ENCODE measurements around the gene SEMA4B.
"Not testable (repeated sequence)": the region's sequence is repeated elsewhere in the genome, so short reads cannot be mapped to it uniquely, and the experiment has no call there.

Gene SEMA4B

GRCh38 chr15:90160781-90161727 is 40.1 kb upstream of the SEMA4B start:
- no peaks in the 10 kb centered on the region for H3K9me2 ChIP-seq (replicated peaks; ENCODE audit: insufficient read depth, low read length)
- H3K4me3 ChIP-seq (ENCODE audit: insufficient read depth, low read length, poor library complexity, severe bottlenecking), result no peak overlapping the region
- H3K27me3 ChIP-seq (ENCODE audit: low read length), result no peaks in the 10 kb centered on the region
- no peaks in the 10 kb centered on the region for H3K9me3 ChIP-seq (ENCODE audit: insufficient read depth, low read length)
- TF ChIP-seq CTCF (IDR thresholded peaks at IDR 0.05; ENCODE audit: insufficient read depth, low read length, poor library complexity, severe bottlenecking), result no peak
- TF ChIP-seq EZH2phosphoT487 (conservative IDR thresholded peaks at IDR 0.05; ENCODE audit: low read length), result no peak
- no peaks in the 10 kb centered on the region for H4K20me1 ChIP-seq (ENCODE audit: low read depth, low read length)
- no peaks in the 10 kb centered on the region for H3K36me3 ChIP-seq (ENCODE audit: low read length)
- no peak overlapping the region for H2AFZ ChIP-seq (ENCODE audit: low read depth, low read length, severe bottlenecking)
- no peaks in the 10 kb centered on the region for H3K79me2 ChIP-seq (ENCODE audit: insufficient read depth, low read length)
- H3K4me2 ChIP-seq (ENCODE audit: low read depth, low read length, poor library complexity, severe bottlenecking), result no peak overlapping the region
- no peak overlapping the region for H3K27ac ChIP-seq (ENCODE audit: low read depth, low read length)
- H3F3A ChIP-seq (ENCODE audit: insufficient read depth), result no peaks in the 10 kb centered on the region
- no peak overlapping the region for H3K9ac ChIP-seq (ENCODE audit: low read length)

DNA sequence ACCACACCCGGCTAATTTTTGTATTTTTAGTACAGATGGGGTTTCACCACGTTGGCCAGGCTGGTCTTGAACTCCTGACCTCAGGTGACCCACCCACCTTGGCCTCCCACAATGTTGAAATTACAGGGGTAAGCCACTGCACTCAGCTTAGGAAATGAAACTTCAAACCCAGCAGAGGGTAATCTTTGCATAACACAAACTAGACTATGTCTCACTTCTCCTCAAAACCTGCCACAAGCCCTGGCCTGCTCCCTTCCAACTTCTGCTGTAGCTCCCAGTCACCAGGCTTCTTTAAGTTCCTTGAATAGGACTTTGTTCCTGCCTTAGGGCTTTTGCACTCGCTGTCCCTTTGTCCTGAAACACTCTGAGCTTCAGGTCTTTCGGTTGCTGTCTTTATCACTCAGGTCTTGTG is 39.2 kb upstream of the SEMA4B start:
- no peak overlapping the region for H2AFZ ChIP-seq (ENCODE audit: low read depth, low read length, severe bottlenecking)
- H3K36me3 ChIP-seq (ENCODE audit: low read length), result no peaks in the 10 kb centered on the region
- H3K27me3 ChIP-seq (ENCODE audit: low read length), result no peaks in the 10 kb centered on the region
- TF ChIP-seq CTCF (IDR thresholded peaks at IDR 0.05; ENCODE audit: insufficient read depth, low read length, poor library complexity, severe bottlenecking) (no peak), EZH2phosphoT487 (conservative IDR thresholded peaks at IDR 0.05; ENCODE audit: low read length) (no peak)
- no peak overlapping the region for H3K27ac ChIP-seq (ENCODE audit: low read depth, low read length)
- no peaks in the 10 kb centered on the region for H3K9me2 ChIP-seq (replicated peaks; ENCODE audit: insufficient read depth, low read length)
- H4K20me1 ChIP-seq (ENCODE audit: low read depth, low read length), result no peaks in the 10 kb centered on the region
- H3K9ac ChIP-seq (ENCODE audit: low read length), result no peak overlapping the region
- no peaks in the 10 kb centered on the region for H3K79me2 ChIP-seq (ENCODE audit: insufficient read depth, low read length)
- no peak overlapping the region for H3K4me2 ChIP-seq (ENCODE audit: low read depth, low read length, poor library complexity, severe bottlenecking)
- no peak overlapping the region for H3K4me3 ChIP-seq (ENCODE audit: insufficient read depth, low read length, poor library complexity, severe bottlenecking)
- no peaks in the 10 kb centered on the region for H3F3A ChIP-seq (ENCODE audit: insufficient read depth)
- H3K9me3 ChIP-seq (ENCODE audit: insufficient read depth, low read length), result no peaks in the 10 kb centered on the region

- no peaks in the 10 kb centered on the region for H3K27me3 ChIP-seq (ENCODE audit: low read length)
- no peak overlapping the region for H3K9ac ChIP-seq (ENCODE audit: low read length)
- H3K36me3 ChIP-seq (ENCODE audit: low read length), result no peaks in the 10 kb centered on the region
- no peaks in the 10 kb centered on the region for H3F3A ChIP-seq (ENCODE audit: insufficient read depth)
- no peak overlapping the region for H3K4me2 ChIP-seq (ENCODE audit: low read depth, low read length, poor library complexity, severe bottlenecking)
- H3K27ac ChIP-seq (ENCODE audit: low read depth, low read length), result no peak overlapping the region
- H2AFZ ChIP-seq (ENCODE audit: low read depth, low read length, severe bottlenecking), result no peak overlapping the region
- no peaks in the 10 kb centered on the region for H3K9me3 ChIP-seq (ENCODE audit: insufficient read depth, low read length)
- H4K20me1 ChIP-seq (ENCODE audit: low read depth, low read length), result no peaks in the 10 kb centered on the region
- H3K9me2 ChIP-seq (replicated peaks; ENCODE audit: insufficient read depth, low read length), result no peaks in the 10 kb centered on the region
- H3K4me3 ChIP-seq (ENCODE audit: insufficient read depth, low read length, poor library complexity, severe bottlenecking), result no peak overlapping the region
- TF ChIP-seq EZH2phosphoT487 (conservative IDR thresholded peaks at IDR 0.05; ENCODE audit: low read length) (no peak), CTCF (IDR thresholded peaks at IDR 0.05; ENCODE audit: insufficient read depth, low read length, poor library complexity, severe bottlenecking) (no peak)
- H3K79me2 ChIP-seq (ENCODE audit: insufficient read depth, low read length), result no peaks in the 10 kb centered on the region
These were observed 38.2 kb upstream of the SEMA4B start for GRCh38 chr15:90162956-90163355.

DNA sequence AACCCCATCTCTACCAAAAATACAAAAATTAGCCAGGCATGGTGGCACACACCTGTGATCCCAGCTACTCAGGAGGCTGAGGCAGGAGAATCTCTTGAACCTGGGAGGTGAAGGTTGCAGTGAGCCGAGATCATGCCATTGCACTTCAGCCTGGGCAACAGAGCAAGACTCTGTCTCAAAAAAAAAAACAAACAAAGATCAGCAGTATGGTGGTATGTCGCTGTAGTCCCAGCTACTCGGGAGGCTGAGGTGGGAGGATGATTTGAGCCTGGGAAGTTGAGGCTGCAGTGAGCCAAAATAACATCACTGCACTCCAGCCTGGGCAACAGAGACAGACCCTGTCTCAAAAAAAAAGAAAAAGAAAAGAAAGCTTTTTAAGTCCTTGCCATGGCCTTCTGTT is 36.9 kb upstream of the SEMA4B start:
- not testable (repeated sequence) for H3K4me2 ChIP-seq (ENCODE audit: low read depth, low read length, poor library complexity, severe bottlenecking); H3K27ac ChIP-seq (ENCODE audit: low read depth, low read length); H3F3A ChIP-seq (ENCODE audit: insufficient read depth)

More for the DNA sequence above, 36.9 kb upstream of the SEMA4B start:
- H3K36me3 ChIP-seq (ENCODE audit: low read length); H3K79me2 ChIP-seq (ENCODE audit: insufficient read depth, low read length); H4K20me1 ChIP-seq (ENCODE audit: low read depth, low read length); H3K9me2 ChIP-seq (replicated peaks; ENCODE audit: insufficient read depth, low read length); H2AFZ ChIP-seq (ENCODE audit: low read depth, low read length, severe bottlenecking); H3K27me3 ChIP-seq (ENCODE audit: low read length); H3K9me3 ChIP-seq (ENCODE audit: insufficient read depth, low read length); H3K9ac ChIP-seq (ENCODE audit: low read length); H3K4me3 ChIP-seq (ENCODE audit: insufficient read depth, low read length, poor library complexity, severe bottlenecking): not testable (repeated sequence)
